GM23338 (cell line): Measurements from ENCODE around the gene FBXO8. TPM values are rescaled to one million over a fixed set of nuclear protein-coding genes. Genes with fewer than 3 reads are reported as not detected.

Experiments
- ATAC-seq: fragments of 200-7000 bp; cut with Tn5 transposase; 3 replicates; pipeline ENCODE4 v1.9.1; 2020
- DNase-seq: peaks from one replicate; pipeline ENCODE4 v3.0.0-alpha.2; 2015; ENCODE audit warnings: low spot score
- H2AFZ ChIP-seq: fragments of 200-600 bp; sonication (generic); 2 replicates; pipeline ENCODE4 v1.8.0; 2016; ENCODE audit warnings: antibody characterized with exemption, mild to moderate bottlenecking, moderate library complexity
- H3F3A ChIP-seq: fragments of 200-600 bp; sonication (generic); replicated peaks from 2 replicates; pipeline ENCODE4 v1.8.0; 2017; ENCODE audit warnings: antibody characterized with exemption, mixed run types, low read depth
- H3K27ac ChIP-seq: fragments of 200-600 bp; sonication (generic); 2 replicates; pipeline ENCODE4 v1.6.1; 2016; ENCODE audit warnings: low read depth
- H3K27me3 ChIP-seq: fragments of 200-600 bp; sonication (generic); 2 replicates; pipeline ENCODE4 v1.8.0; 2016; ENCODE audit warnings: mild to moderate bottlenecking, mixed run types, moderate library complexity; ENCODE audit not compliant: insufficient read depth
- H3K36me3 ChIP-seq: fragments of 200-600 bp; sonication (generic); 2 replicates; pipeline ENCODE4 v1.8.0; 2016; ENCODE audit warnings: mild to moderate bottlenecking; ENCODE audit not compliant: insufficient read depth
- H3K4me1 ChIP-seq: fragments of 200-600 bp; sonication (generic); 2 replicates; pipeline ENCODE4 v1.8.0; 2016; ENCODE audit warnings: mild to moderate bottlenecking, moderate library complexity; ENCODE audit not compliant: insufficient read depth
- H3K4me2 ChIP-seq: fragments of 200-600 bp; sonication (generic); 2 replicates; pipeline ENCODE4 v1.7.1; 2017; ENCODE audit warnings: mixed run types
- H3K4me3 ChIP-seq: fragments of 200-600 bp; sonication (generic); 2 replicates; pipeline ENCODE4 v1.6.1; 2016; ENCODE audit warnings: mixed run types
- H3K79me2 ChIP-seq: fragments of 200-600 bp; sonication (generic); replicated peaks from 2 replicates; pipeline ENCODE4 v1.8.0; 2017; ENCODE audit warnings: mild to moderate bottlenecking; ENCODE audit not compliant: insufficient read depth
- H3K9me2 ChIP-seq: fragments of 200-600 bp; sonication (generic); 2 replicates; pipeline ENCODE4 v1.8.0; 2017; ENCODE audit not compliant: insufficient read depth
- H4K20me1 ChIP-seq: fragments of 200-600 bp; sonication (generic); replicated peaks from 2 replicates; pipeline ENCODE4 v1.8.0; 2017; ENCODE audit warnings: mild to moderate bottlenecking; ENCODE audit not compliant: insufficient read depth
- H3K27ac Mint-ChIP-seq: 2 replicates; pipeline ENCODE4 v1.8.0; 2020; ENCODE audit warnings: inconsistent platforms, mild to moderate bottlenecking, moderate library complexity, mixed read lengths
- H3K27me3 Mint-ChIP-seq: 3 replicates; pipeline ENCODE4 v1.8.0; 2022; ENCODE audit warnings: low read depth, mild to moderate bottlenecking, moderate library complexity, mixed read lengths, inconsistent platforms; ENCODE audit not compliant: insufficient read depth, poor library complexity
- H3K36me3 Mint-ChIP-seq: 3 replicates; pipeline ENCODE4 v1.8.0; 2021; ENCODE audit warnings: low read depth, mild to moderate bottlenecking, inconsistent platforms, moderate library complexity, mixed read lengths
- H3K4me1 Mint-ChIP-seq: 3 replicates; pipeline ENCODE4 v1.8.0; 2020; ENCODE audit warnings: mild to moderate bottlenecking, inconsistent platforms, mixed read lengths
- H3K4me3 Mint-ChIP-seq: 3 replicates; pipeline ENCODE4 v1.8.0; 2021; ENCODE audit warnings: moderate library complexity, mild to moderate bottlenecking, inconsistent platforms, mixed read lengths
- H3K9me3 Mint-ChIP-seq: 3 replicates; pipeline ENCODE4 v1.8.0; 2020; ENCODE audit warnings: moderate library complexity, mild to moderate bottlenecking, inconsistent platforms, mixed read lengths
- CTCF ChIP-seq, 2 experiments: fragments of 200-600 bp in 1 of 2; sonication (generic) in 1 of 2; conservative IDR thresholded peaks; 2 replicates each; pipeline versions ENCODE4 v1.5.1 to v1.6.1; 2016 to 2017; ENCODE audit warnings: antibody characterized with exemption in 2 of 2, low read depth in 2 of 2, mild to moderate bottlenecking in 2 of 2, moderate library complexity in 1 of 2
- EZH2 ChIP-seq: fragments of 200-600 bp; sonication (generic); IDR thresholded peaks from one replicate; pipeline ENCODE4 v1.8.0; 2017; ENCODE audit warnings: antibody characterized with exemption, mild to moderate bottlenecking, low read depth; ENCODE audit not compliant: unreplicated experiment
- EZH2phosphoT487 ChIP-seq: fragments of 200-600 bp; sonication (generic); IDR thresholded peaks from one replicate; pipeline ENCODE4 v1.8.1; 2018; ENCODE audit warnings: antibody characterized with exemption; ENCODE audit not compliant: unreplicated experiment
- NANOG ChIP-seq: IDR thresholded peaks from 2 replicates; pipeline ENCODE4 v1.6.1; 2016; ENCODE audit warnings: antibody characterized with exemption, borderline replicate concordance
- REST ChIP-seq: IDR thresholded peaks from one replicate; pipeline ENCODE4 v1.6.1; 2018; ENCODE audit warnings: antibody characterized with exemption; ENCODE audit not compliant: unreplicated experiment
- ZNF114 ChIP-seq: fragments of 250-450 bp; sonication (Bioruptor Pico); IDR thresholded peaks from 2 replicates; pipeline ENCODE4 v1.5.0; 2020; ENCODE audit warnings: mild to moderate bottlenecking, moderate library complexity
- ZNF331 ChIP-seq: fragments of 250-450 bp; sonication (Bioruptor Pico); IDR thresholded peaks from 2 replicates; pipeline ENCODE4 v1.5.0; 2020; ENCODE audit warnings: low read depth, mild to moderate bottlenecking, moderate library complexity
- polyA plus RNA-seq: library from polyadenylated mRNA; unstranded; fragments of >200 nt; fragmentation: Nextera tagmentation; extraction: Ambion mirVana; gene quantifications from 2 replicates; pipeline ENCODE4 v1.2.1, GENCODE V29; 2016
- total RNA-seq: library from RNA; depleted of rRNA; stranded (reverse); fragments of >200 nt; shearing (Covaris generic); gene quantifications from 2 replicates; pipeline ENCODE4 v1.2.3, GENCODE V29; 2014

FBXO8 gene
- total and polyA plus RNA-seq, 2 experiments from 2014 or later: 5.8 to 7.9 TPM

DNA sequence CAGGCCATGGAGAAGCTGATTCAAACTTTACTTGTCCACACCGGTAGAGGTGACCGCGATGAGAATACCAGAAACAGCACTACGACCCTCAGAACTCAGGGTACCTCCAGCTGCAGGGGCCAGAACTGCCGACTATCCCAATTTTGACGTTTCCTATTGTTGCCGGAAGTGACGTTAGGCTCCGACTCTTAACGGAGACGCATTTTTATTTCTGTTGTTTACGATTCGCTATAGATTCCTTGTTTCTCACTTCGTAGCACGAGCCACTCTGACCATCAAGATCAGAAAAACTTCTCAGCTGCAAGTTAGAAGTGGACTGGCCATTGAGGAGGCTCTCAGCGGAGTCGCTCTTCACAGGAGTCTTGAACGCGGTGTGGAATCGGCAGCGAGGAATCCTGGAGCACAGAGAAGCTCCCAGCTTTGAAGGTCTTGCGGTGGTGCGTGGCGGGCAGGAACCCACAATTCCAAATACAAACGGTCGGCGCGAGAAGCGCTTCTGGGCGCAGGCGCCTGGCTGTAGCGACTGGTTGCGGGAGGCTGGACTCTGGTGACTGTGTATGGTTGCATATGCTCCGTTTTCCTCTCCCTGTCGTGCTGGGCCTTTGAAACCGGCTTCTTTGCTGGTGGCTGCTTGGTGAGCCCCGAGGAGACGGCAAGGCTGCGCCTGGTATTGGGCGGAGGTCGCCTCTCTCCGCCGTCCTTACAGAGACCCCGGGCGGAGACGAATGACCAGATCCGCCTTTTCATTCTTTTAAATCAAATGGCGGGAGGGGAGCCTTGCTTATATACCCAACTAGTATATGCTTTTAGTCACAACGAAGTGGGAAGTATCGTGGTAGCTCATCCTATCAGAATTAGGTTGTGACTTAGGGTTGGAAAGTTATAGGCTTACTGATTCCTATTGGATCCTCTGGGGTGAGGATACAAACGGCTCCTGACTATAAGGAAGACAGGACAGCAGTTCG is at the start of gene FBXO8, which contains the start of gene CEP44 (continued):
- no peak for TF ChIP-seq REST
- no peak for TF ChIP-seq ZNF114 (CRISPR knock-in tag)
- TF ChIP-seq EZH2phosphoT487: no peak

DNA sequence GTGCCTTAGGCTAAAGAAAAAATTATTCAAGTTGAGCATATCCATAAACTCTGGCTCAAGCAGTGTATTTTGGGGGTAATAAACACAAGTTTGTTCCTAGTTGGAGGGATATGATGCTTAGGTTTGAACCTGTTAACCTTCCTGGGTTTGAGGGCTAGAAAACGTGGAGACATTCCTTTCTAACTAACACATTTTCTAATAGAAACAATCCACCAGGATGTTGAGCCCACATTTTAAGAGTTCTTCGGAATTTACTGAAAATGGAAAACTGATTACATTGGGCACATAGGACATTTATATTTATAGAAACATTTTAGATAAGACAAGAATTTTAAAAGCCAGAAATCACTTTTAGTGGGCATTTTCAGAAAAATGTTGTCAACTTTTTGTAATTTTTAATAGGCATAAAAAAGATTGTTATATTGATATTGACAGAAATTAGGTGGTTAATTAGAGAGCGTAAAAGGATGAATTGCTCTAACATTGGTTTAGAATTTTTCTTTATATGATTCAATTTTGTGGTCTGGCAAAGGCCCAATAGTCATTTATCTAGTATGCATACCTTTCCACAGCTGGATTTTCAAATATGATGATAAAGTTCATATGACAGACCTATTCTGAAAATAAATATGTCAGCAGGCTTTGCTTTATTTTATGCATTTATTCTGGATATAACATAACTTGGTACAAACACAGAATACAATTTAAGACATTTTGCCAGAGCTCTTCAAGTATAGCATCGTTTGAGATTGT is 49.5 kb upstream of the FBXO8 start:
- H4K20me1 ChIP-seq: no peaks in the 10 kb centered on the region
- H3K9me3 Mint-ChIP-seq: no peaks in the 10 kb centered on the region
- H3K79me2 ChIP-seq: no peaks in the 10 kb centered on the region
- H3K36me3 ChIP-seq: no peaks in the 10 kb centered on the region
- no peaks in the 10 kb centered on the region for H3F3A ChIP-seq
- H2AFZ ChIP-seq: no peak overlapping the region
- no peaks in the 10 kb centered on the region for H3K27me3 ChIP-seq
- ATAC-seq (no peak), DNase-seq (no peak)
- no peak overlapping the region for H3K4me3 Mint-ChIP-seq
- no peak overlapping the region for H3K27ac ChIP-seq
- no peaks in the 10 kb centered on the region for H3K9me2 ChIP-seq
- no peaks in the 10 kb centered on the region for H3K27me3 Mint-ChIP-seq
- no peak overlapping the region for H3K4me3 ChIP-seq
- no peak overlapping the region for H3K4me2 ChIP-seq
- H3K4me1 ChIP-seq: peaks cover 8% of the 10 kb centered on the region
- no peak overlapping the region for H3K27ac Mint-ChIP-seq
- no peaks in the 10 kb centered on the region for H3K36me3 Mint-ChIP-seq
- H3K4me1 Mint-ChIP-seq: peaks cover 8% of the 10 kb centered on the region
- TF ChIP-seq CTCF (conservative IDR thresholded peaks at IDR 0.05; ENCODE audit: low read depth in 2 of 2) (no peak), REST (no peak), ZNF331 (no peak), NANOG (no peak), EZH2 (no peak), EZH2phosphoT487 (no peak), ZNF114 (CRISPR knock-in tag) (no peak)
